HL-60 (cell line): ENCODE data around the gene RTN3.

ENCODE experiments used
- DNase-seq, 2 experiments: peaks; one replicate each; pipeline ENCODE4 v3.0.0-alpha.2; 2010 to 2020; ENCODE audit warnings: low read depth in 1 of 2, low spot score in 1 of 2
- H3K27ac ChIP-seq: fragments of 250-450 bp; sonication (Bioruptor Pico); replicated peaks from 2 replicates; pipeline ENCODE4 v1.5.1; 2020; ENCODE audit warnings: mild to moderate bottlenecking, moderate library complexity
- H3K27me3 ChIP-seq: fragments of 250-450 bp; sonication (Bioruptor Pico); 2 replicates; pipeline ENCODE4 v1.5.1; 2021; ENCODE audit warnings: mild to moderate bottlenecking, moderate library complexity; ENCODE audit not compliant: insufficient read depth, poor library complexity, severe bottlenecking
- H3K4me3 ChIP-seq: replicated peaks from 2 replicates; pipeline ENCODE4 v1.5.1; 2011; ENCODE audit warnings: mild to moderate bottlenecking, control low read depth, low read length; ENCODE audit not compliant: insufficient read depth
- CTCF ChIP-seq: IDR thresholded peaks from one replicate; pipeline ENCODE4 v1.5.1; 2011; ENCODE audit warnings: low read length, control low read depth, inconsistent platforms; ENCODE audit not compliant: insufficient read depth
- GABPA ChIP-seq: IDR thresholded peaks from 2 replicates; pipeline ENCODE4 v1.6.1; 2012; ENCODE audit warnings: low read depth
- POLR2AphosphoS5 ChIP-seq: IDR thresholded peaks from 2 replicates; pipeline ENCODE4 v1.6.1; 2012; ENCODE audit warnings: low read depth
- REST ChIP-seq: IDR thresholded peaks from 2 replicates; pipeline ENCODE4 v1.6.1; 2012; ENCODE audit warnings: low read depth; ENCODE audit not compliant: insufficient replicate concordance
- SPI1 ChIP-seq: IDR thresholded peaks from 2 replicates; pipeline ENCODE4 v1.6.1; 2012; ENCODE audit warnings: low read depth, mild to moderate bottlenecking, borderline replicate concordance

The RTN3 gene

GRCh38 chr11:63713766-63714165 is 32.5 kb downstream of the RTN3 start:
- Histone ChIP-seq H3K4me3 (no peak overlapping the region), H3K27me3 (no peaks in the 10 kb centered on the region), H3K27ac (no peak overlapping the region)
- DNase-seq: no peak
- TF ChIP-seq SPI1 (no peak), GABPA (no peak), POLR2AphosphoS5 (no peak), REST (no peak), CTCF (no peak)

GRCh38 chr11:63716046-63716445 is 34.7 kb downstream of the RTN3 start:
- no peak overlapping the region for H3K27ac ChIP-seq
- H3K4me3 ChIP-seq: no peak overlapping the region
- no peaks in the 10 kb centered on the region for H3K27me3 ChIP-seq
- no peak for DNase-seq
- TF ChIP-seq SPI1: no peak
- TF ChIP-seq GABPA: no peak
- no peak for TF ChIP-seq POLR2AphosphoS5
- no peak for TF ChIP-seq REST
- TF ChIP-seq CTCF: no peak

- no peak for DNase-seq
- TF ChIP-seq REST (no peak), GABPA (no peak), SPI1 (no peak), POLR2AphosphoS5 (no peak), CTCF (no peak)
- H3K27me3 ChIP-seq: no peaks in the 10 kb centered on the region
- no peak overlapping the region for H3K27ac ChIP-seq
- no peak overlapping the region for H3K4me3 ChIP-seq
Observed at GRCh38 chr11:63719001-63719400, 37.7 kb downstream of the RTN3 start.
